HL-60 (cell line): Measurements from ENCODE around the gene COL23A1.

ENCODE experiments used
- TF ChIP-seq, protein P1 (sequence below): IDR thresholded peaks from one replicate; pipeline ENCODE4 v1.5.1; 2011; ENCODE audit warnings: low read length, control low read depth, inconsistent platforms; ENCODE audit not compliant: insufficient read depth
- TF ChIP-seq, protein P2 (sequence below): IDR thresholded peaks from 2 replicates; pipeline ENCODE4 v1.6.1; 2012; ENCODE audit warnings: low read depth; ENCODE audit not compliant: insufficient replicate concordance

- TF ChIP-seq, protein P1, sequence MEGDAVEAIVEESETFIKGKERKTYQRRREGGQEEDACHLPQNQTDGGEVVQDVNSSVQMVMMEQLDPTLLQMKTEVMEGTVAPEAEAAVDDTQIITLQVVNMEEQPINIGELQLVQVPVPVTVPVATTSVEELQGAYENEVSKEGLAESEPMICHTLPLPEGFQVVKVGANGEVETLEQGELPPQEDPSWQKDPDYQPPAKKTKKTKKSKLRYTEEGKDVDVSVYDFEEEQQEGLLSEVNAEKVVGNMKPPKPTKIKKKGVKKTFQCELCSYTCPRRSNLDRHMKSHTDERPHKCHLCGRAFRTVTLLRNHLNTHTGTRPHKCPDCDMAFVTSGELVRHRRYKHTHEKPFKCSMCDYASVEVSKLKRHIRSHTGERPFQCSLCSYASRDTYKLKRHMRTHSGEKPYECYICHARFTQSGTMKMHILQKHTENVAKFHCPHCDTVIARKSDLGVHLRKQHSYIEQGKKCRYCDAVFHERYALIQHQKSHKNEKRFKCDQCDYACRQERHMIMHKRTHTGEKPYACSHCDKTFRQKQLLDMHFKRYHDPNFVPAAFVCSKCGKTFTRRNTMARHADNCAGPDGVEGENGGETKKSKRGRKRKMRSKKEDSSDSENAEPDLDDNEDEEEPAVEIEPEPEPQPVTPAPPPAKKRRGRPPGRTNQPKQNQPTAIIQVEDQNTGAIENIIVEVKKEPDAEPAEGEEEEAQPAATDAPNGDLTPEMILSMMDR, result no peak
- TF ChIP-seq, protein P2, sequence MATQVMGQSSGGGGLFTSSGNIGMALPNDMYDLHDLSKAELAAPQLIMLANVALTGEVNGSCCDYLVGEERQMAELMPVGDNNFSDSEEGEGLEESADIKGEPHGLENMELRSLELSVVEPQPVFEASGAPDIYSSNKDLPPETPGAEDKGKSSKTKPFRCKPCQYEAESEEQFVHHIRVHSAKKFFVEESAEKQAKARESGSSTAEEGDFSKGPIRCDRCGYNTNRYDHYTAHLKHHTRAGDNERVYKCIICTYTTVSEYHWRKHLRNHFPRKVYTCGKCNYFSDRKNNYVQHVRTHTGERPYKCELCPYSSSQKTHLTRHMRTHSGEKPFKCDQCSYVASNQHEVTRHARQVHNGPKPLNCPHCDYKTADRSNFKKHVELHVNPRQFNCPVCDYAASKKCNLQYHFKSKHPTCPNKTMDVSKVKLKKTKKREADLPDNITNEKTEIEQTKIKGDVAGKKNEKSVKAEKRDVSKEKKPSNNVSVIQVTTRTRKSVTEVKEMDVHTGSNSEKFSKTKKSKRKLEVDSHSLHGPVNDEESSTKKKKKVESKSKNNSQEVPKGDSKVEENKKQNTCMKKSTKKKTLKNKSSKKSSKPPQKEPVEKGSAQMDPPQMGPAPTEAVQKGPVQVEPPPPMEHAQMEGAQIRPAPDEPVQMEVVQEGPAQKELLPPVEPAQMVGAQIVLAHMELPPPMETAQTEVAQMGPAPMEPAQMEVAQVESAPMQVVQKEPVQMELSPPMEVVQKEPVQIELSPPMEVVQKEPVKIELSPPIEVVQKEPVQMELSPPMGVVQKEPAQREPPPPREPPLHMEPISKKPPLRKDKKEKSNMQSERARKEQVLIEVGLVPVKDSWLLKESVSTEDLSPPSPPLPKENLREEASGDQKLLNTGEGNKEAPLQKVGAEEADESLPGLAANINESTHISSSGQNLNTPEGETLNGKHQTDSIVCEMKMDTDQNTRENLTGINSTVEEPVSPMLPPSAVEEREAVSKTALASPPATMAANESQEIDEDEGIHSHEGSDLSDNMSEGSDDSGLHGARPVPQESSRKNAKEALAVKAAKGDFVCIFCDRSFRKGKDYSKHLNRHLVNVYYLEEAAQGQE, result no peak
These were observed 122.5 kb downstream of the COL23A1 start for GRCh38 chr5:178467568-178468195.
